ENCODE data around the gene WIPF1.
A peak's percentile ranks its signal among the peaks of the same experiment; 100 is the strongest.

WIPF1 gene

GRCh38 chr2:174586418-174587295 is 10.9 kb downstream of the WIPF1 start:
- H3K4me3 ChIP-seq (replicated peaks; ENCODE audit: low read depth, low read length): no peak overlapping the region

GRCh38 chr2:174585657-174586252 is 11.8 kb downstream of the WIPF1 start:
- DNase-seq (ENCODE audit: low read depth): no peak
- H3K4me3 ChIP-seq (replicated peaks; ENCODE audit: low read depth, low read length): no peak overlapping the region
- TF ChIP-seq CTCF (IDR thresholded peaks at IDR 0.05; ENCODE audit: low read length, missing control alignments): no peak

More at GRCh38 chr2:174586418-174587295, 10.9 kb downstream of the WIPF1 start:
- no peak for TF ChIP-seq CTCF (IDR thresholded peaks at IDR 0.05; ENCODE audit: low read length, missing control alignments)
- no peak for DNase-seq (ENCODE audit: low read depth)

- DNase-seq (ENCODE audit: low read depth): no peak
- no peak for TF ChIP-seq CTCF (IDR thresholded peaks at IDR 0.05; ENCODE audit: low read length, missing control alignments)
These were observed 12.5 kb downstream of the WIPF1 start for GRCh38 chr2:174585146-174585545.

DNA sequence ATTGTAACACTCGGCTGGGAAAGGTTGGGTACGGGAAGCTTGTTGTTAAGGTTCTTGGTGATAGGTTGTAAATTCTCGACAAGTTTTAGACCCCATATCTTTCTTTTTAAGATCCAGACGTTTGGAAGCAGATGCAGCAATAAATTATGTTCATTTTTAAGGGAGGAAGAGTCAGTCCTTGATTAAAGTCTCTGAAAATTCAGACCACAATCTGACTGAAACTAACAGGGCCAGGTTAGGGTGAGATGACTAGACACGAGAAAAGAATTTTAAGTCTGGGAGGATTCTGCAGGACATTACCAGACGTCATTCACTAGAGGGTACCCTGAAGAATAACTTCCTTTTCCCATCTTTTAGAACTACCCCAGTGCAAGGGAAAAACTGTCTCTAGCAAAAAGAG is 16.1 kb downstream of the WIPF1 start:
- DNase-seq (ENCODE audit: low read depth): no peak
- no peak for TF ChIP-seq CTCF (IDR thresholded peaks at IDR 0.05; ENCODE audit: low read length, missing control alignments)
- no peak overlapping the region for H3K4me3 ChIP-seq (replicated peaks; ENCODE audit: low read depth, low read length)

More at GRCh38 chr2:174585146-174585545, 12.5 kb downstream of the WIPF1 start:
- no peak overlapping the region for H3K4me3 ChIP-seq (replicated peaks; ENCODE audit: low read depth, low read length)

- DNase-seq (ENCODE audit: low read depth): no peak
- H3K4me3 ChIP-seq (replicated peaks; ENCODE audit: low read depth, low read length): no peak overlapping the region
- no peak for TF ChIP-seq CTCF (IDR thresholded peaks at IDR 0.05; ENCODE audit: low read length, missing control alignments)
These were observed 16.7 kb downstream of the WIPF1 start for GRCh38 chr2:174580951-174581350.

DNA sequence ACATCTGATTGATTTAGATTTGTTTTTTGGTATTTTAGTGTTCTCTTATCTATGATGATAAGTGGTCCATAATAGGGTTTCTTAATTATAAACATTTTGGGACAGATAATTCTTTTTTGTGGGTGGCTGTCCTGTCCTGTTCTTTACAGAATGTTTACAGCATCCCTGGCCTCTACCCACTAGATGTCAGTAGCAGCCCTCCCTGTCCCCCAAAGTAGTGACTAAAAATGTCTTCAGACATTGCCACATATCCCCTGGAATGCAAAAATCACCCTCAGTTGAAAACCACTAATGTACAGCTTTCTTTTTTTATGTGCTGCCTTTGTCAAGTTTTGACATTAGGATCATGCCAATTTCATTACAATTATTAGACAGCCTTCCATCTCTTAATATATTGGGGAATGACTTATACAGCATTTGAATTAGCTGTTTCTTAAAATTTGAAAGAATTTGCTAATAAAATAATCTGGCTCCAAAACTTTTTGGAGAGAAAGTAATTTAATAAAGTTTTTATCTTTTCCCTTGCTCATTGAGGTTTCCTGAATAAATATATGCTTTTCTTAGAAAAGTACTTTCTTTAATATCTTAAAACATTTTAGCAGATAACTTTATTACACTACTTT is 19.5 kb downstream of the WIPF1 start:
- peak; percentile 82 for TF ChIP-seq CTCF (IDR thresholded peaks at IDR 0.05; ENCODE audit: low read length, missing control alignments)
- peak; percentile 81 for DNase-seq (ENCODE audit: low read depth)
- no peak overlapping the region for H3K4me3 ChIP-seq (replicated peaks; ENCODE audit: low read depth, low read length)
